AG09309 (cell line): ENCODE measurements around the gene SELPLG.
"Not testable (repeated sequence)": the region's sequence is repeated elsewhere in the genome, so short reads cannot be mapped to it uniquely, and the experiment has no call there.

ENCODE experiments used
- DNase-seq: peaks from one replicate; pipeline ENCODE4 v3.0.0-alpha.2; 2010; ENCODE audit warnings: low read depth
- H3K4me3 ChIP-seq: 2 replicates; pipeline ENCODE4 v1.5.1; 2011; ENCODE audit warnings: mild to moderate bottlenecking, low read depth, low read length, moderate library complexity; ENCODE audit not compliant: control insufficient read depth
- TF ChIP-seq, protein P1 (sequence below): IDR thresholded peaks from 2 replicates; pipeline ENCODE4 v1.5.1; 2011; ENCODE audit warnings: mild to moderate bottlenecking, low read depth, low read length, inconsistent platforms; ENCODE audit not compliant: insufficient read depth, control insufficient read depth; ENCODE audit errors: missing control alignments

The SELPLG gene

DNA sequence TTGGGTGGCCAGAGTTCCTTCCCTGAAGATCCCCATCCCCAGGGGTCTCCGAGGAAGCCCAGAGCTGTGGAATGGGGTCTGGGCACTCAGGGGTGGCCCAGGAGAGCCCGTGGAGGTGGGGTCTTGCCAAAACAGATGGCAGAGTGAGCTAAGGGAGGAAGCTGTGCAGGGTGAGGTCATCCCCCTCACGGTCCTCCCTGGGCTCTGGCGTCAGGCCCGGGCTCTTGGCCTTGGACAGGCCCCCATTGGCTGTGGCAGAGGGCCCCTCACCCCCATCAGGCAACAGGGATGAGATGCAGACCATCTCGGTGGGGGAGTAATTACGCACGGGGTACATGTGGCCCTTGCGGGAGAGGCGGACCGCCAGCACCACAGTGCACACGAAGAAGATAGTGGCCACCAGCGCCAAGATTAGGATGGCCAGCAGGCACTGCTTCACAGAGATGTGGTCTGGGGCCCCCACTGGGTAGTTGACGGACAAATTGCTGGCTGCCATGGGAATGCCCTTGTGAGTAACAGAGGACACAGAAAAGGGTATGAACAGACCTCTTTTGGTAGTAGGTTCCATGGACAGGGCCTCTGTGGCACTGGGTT lies 10.7 kb downstream of the SELPLG start:
- no peak for DNase-seq
- TF ChIP-seq, protein P1, sequence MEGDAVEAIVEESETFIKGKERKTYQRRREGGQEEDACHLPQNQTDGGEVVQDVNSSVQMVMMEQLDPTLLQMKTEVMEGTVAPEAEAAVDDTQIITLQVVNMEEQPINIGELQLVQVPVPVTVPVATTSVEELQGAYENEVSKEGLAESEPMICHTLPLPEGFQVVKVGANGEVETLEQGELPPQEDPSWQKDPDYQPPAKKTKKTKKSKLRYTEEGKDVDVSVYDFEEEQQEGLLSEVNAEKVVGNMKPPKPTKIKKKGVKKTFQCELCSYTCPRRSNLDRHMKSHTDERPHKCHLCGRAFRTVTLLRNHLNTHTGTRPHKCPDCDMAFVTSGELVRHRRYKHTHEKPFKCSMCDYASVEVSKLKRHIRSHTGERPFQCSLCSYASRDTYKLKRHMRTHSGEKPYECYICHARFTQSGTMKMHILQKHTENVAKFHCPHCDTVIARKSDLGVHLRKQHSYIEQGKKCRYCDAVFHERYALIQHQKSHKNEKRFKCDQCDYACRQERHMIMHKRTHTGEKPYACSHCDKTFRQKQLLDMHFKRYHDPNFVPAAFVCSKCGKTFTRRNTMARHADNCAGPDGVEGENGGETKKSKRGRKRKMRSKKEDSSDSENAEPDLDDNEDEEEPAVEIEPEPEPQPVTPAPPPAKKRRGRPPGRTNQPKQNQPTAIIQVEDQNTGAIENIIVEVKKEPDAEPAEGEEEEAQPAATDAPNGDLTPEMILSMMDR = no peak

DNA sequence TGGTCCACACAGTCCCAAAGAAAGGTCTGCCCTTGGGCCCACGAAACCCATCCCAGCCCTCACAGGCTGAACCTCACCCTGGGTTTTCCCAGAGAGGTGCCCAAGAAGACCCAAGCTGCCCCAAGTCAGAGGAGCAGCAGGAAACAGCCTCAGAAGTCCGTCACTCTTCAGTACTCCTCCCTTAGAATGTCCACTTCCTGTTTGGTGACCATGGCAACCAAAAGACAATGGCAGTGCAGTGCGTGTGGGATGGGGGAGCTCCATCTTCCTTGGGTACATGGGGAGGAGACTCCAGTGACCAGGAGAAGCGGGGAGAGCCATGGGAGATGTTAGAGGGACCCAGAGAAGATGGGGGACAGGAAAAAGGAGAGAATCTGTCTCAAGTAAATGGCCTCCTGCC lies 11.3 kb downstream of the SELPLG start:
- H3K4me3 ChIP-seq = no peak overlapping the region
- TF ChIP-seq, protein P1 = no peak
- DNase-seq = no peak

More for the DNA sequence above, 10.7 kb downstream of the SELPLG start:
- no peak overlapping the region for H3K4me3 ChIP-seq

DNA sequence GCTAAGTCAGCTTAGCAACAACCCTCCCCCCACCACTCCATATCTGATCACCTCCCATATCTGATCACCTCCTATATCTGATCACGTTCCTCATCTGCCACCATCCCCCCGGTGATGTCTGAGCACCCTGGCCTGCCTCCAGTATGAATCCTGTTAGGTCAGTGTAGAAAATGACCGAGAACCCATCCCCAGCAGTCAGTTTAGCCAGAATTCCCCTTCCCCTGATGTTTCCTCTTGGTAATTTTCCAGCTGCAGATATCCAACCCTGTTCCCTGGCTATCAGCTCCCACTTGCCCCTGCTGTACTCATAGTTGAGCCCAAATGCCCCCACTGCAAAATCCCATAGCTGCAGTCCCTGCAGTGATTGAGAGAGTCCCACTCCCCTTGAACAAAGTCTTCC lies 12.5 kb downstream of the SELPLG start:
- TF ChIP-seq, protein P1 = no peak
- DNase-seq = no peak
- H3K4me3 ChIP-seq = no peak overlapping the region

DNA sequence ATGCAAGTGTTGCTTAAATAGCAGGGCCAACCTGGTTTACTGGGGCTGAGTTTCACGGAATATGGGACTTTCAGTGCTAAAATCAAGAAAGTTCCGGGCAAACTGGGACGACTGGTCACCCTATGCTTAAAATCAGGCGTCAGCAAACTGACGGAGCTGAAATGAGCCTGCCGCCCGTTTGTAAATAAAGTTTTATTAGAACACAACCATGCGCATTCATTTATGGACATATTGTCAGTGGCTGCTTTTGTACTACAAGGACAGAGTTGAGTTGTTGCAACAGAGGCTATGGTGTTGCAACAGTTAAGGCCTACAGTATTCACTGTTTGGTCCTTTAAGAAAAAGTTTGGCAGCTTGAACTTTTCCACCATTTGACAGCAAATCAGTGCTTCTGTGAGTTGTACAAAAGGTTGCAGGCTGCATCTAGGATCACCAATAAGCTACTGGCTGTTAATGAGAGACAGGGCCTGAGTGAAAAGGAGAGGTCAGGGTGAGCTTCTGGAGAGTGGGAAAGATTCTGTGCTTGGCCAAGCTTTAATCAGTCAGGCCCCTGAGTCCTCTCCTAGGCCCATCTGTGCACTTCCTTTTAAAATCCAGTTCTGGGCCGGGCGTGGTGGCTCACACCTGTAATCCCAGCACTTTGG lies 13.3 kb downstream of the SELPLG start:
- TF ChIP-seq, protein P1 = no peak
- DNase-seq = no peak
- H3K4me3 ChIP-seq = no peak overlapping the region

DNA sequence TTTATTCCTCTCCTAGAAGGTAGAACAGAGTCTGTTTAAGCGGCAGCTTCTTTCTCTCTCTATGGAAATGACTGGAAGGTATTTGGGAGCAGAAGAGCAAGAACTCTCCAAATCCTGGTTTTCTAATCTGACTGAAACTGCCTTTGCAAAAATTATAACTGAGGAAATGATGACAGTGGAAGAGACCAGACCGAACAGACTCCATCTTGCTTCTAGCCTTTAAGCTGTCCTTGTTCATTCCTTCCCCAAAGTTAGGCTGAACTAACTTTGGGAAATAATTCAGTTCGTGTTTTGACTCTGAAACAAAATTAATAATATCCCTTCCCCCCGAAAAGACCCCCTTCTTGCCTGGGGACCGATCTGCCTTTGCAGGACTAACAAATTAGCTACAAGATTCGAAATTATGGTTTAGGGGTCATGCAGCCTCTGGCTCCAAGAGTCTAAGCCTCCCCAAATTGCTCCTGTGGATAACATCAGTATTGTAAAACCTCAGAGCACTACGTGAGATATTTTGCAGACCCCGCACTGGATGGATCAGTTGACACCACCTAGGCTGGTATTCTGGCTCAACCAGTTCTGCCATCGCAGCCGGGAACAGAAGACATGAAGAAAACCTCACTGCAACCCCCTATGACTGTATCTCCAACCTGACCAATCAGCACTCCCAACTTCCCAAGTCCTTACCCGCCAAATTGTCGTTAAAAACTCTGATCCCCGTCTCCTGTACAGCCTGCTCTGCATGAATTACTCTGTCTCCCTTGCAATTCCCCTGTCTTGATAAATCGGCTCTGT lies 14.1 kb downstream of the SELPLG start:
- DNase-seq = no peak
- H3K4me3 ChIP-seq = no peak overlapping the region
- TF ChIP-seq, protein P1 = no peak

DNA sequence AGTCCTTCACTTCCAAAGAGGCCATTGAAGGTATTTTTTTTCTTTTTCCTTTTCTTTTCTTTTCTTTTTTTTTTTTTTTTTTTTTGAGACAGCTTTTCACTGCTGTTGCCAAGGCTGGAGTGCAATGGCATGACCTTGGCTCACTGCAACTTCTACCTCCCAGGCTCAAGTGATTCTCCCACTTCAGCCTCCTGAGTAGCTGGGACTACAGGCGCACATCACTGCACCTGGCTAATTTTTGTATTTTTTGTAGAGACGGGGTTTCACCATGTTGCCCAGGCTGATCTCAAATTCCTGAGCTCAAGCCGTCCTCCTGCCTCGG lies 14.8 kb downstream of the SELPLG start:
- not testable (repeated sequence) for DNase-seq, H3K4me3 ChIP-seq
